D721Med (cell line): ENCODE results near the gene PPP3CA.
A peak's percentile ranks its signal among the peaks of the same experiment; 100 is the strongest.

ENCODE experiments used
- DNase-seq: peaks from one replicate; pipeline ENCODE4 v3.0.0; 2011; ENCODE audit warnings: low spot score; ENCODE audit not compliant: insufficient read length
- FAIRE-seq: peaks from 2 replicates; lab custom pipeline; 2011; peaks lifted over from hg19 to GRCh38; lab: Jason Lieb, UNC
- CTCF ChIP-seq: IDR thresholded peaks from 2 replicates; pipeline ENCODE4 v1.5.1; 2012; ENCODE audit warnings: mild to moderate bottlenecking, control low read depth; ENCODE audit not compliant: insufficient read depth; ENCODE audit errors: missing control alignments

PPP3CA gene

GRCh38 chr4:101274888-101275752 is 72.2 kb downstream of the PPP3CA start:
- FAIRE-seq (peak; percentile 79), DNase-seq (no peak)
- no peak for TF ChIP-seq CTCF

- no peak for TF ChIP-seq CTCF
- FAIRE-seq, result no peak
- no peak for DNase-seq
Measured at GRCh38 chr4:101271516-101271915, 75.8 kb downstream of the PPP3CA start.

- TF ChIP-seq CTCF, result no peak
- DNase-seq (no peak), FAIRE-seq (peak; percentile 6)
Measured at GRCh38 chr4:101269682-101270081, 77.6 kb downstream of the PPP3CA start.

GRCh38 chr4:101265816-101266172 is 81.5 kb downstream of the PPP3CA start:
- no peak for FAIRE-seq
- TF ChIP-seq CTCF, result no peak
- DNase-seq, result no peak

- TF ChIP-seq CTCF, result no peak
- FAIRE-seq (peak; percentile 81), DNase-seq (no peak)
Measured at GRCh38 chr4:101264993-101265815, 82.1 kb downstream of the PPP3CA start.

GRCh38 chr4:101264512-101264911 is 82.8 kb downstream of the PPP3CA start:
- TF ChIP-seq CTCF, result no peak
- FAIRE-seq, result no peak
- DNase-seq, result no peak
